Left ventricle myocardium inferior (tissue), 1 donor: ENCODE results near the gene RBM14. TPM values are rescaled to one million over a fixed set of nuclear protein-coding genes. Genes with fewer than 3 reads are reported as not detected.

Experiments used
- DNase-seq: peaks from one replicate; pipeline ENCODE4 v3.0.0-alpha.2; 2020
- H3K27ac ChIP-seq: fragments of 200-600 bp; replicated peaks from 2 replicates; pipeline ENCODE4 v1.8.0; 2021
- H3K27me3 ChIP-seq: fragments of 200-600 bp; 2 replicates; pipeline ENCODE4 v1.8.0; 2021; ENCODE audit warnings: low read depth
- H3K36me3 ChIP-seq: fragments of 200-600 bp; 2 replicates; pipeline ENCODE4 v1.8.0; 2021
- H3K4me1 ChIP-seq: fragments of 200-600 bp; 2 replicates; pipeline ENCODE4 v1.8.0; 2021
- H3K4me3 ChIP-seq: fragments of 200-600 bp; 2 replicates; pipeline ENCODE4 v1.8.0; 2021; ENCODE audit warnings: mild to moderate bottlenecking, moderate library complexity
- H3K9me3 ChIP-seq: fragments of 200-600 bp; replicated peaks from 2 replicates; pipeline ENCODE4 v1.8.0; 2021
- CTCF ChIP-seq: fragments of 200-600 bp; IDR thresholded peaks from 2 replicates; pipeline ENCODE4 v1.8.0; 2021; ENCODE audit warnings: antibody characterized with exemption, mild to moderate bottlenecking, borderline replicate concordance
- intact Hi-C: fragments of 100-400 bp; cut with micrococcal nuclease; formaldehyde crosslinking; loops from one replicate; pipeline ENCODE4 v1.11.0; 2022
- total RNA-seq: library from RNA; stranded (reverse); fragmentation: NEBNext Ultra II Directional; extraction: Animal tissue kit (Norgen Biotek cat#: 25700); gene quantifications from one replicate; pipeline ENCODE4 v1.2.1, GENCODE V29; 2021
- donor health status: DM: no; HTN: yes; CAD: no; lungs with severe emphysema.

RBM14 gene
- total RNA-seq, 1 donor from 2014 or later = 37.9 TPM

GRCh38 chr11:66614073-66614472 is 2.4 kb upstream of the RBM14 start:
- H3K36me3 ChIP-seq = no peaks in the 10 kb centered on the region
- no peak overlapping the region for H3K27ac ChIP-seq
- no peaks in the 10 kb centered on the region for H3K27me3 ChIP-seq
- TF ChIP-seq CTCF = no peak
- peaks cover 39% of the 10 kb centered on the region for H3K4me1 ChIP-seq
- H3K9me3 ChIP-seq = no peaks in the 10 kb centered on the region
- H3K4me3 ChIP-seq = no peak overlapping the region
- DNase-seq = no peak
- intact Hi-C loops = no loop called here

GRCh38 chr11:66617155-66617834 is 865 bp downstream of the RBM14 start:
- Histone ChIP-seq H3K4me3 (peak overlapping the region; percentile 73), H3K27ac (peak overlapping the region; percentile 93), H3K9me3 (no peaks in the 10 kb centered on the region), H3K36me3 (no peaks in the 10 kb centered on the region), H3K4me1 (peaks cover 72% of the 10 kb centered on the region), H3K27me3 (no peaks in the 10 kb centered on the region)
- DNase-seq = peak; percentile 80
- intact Hi-C loops = no loop called here
- TF ChIP-seq CTCF = no peak

GRCh38 chr11:66619080-66619554 is 2.7 kb downstream of the RBM14 start:
- Histone ChIP-seq H3K36me3 (peaks cover 11% of the 10 kb centered on the region), H3K4me1 (peaks cover 88% of the 10 kb centered on the region), H3K9me3 (no peaks in the 10 kb centered on the region), H3K4me3 (peak overlapping the region; percentile 73), H3K27me3 (no peaks in the 10 kb centered on the region), H3K27ac (peak overlapping the region; percentile 93)
- intact Hi-C loops = no loop called here
- TF ChIP-seq CTCF = no peak
- DNase-seq = no peak

- TF ChIP-seq CTCF = no peak
- H3K27me3 ChIP-seq = no peaks in the 10 kb centered on the region
- H3K27ac ChIP-seq = no peak overlapping the region
- H3K36me3 ChIP-seq = peaks cover 65% of the 10 kb centered on the region
- H3K4me3 ChIP-seq = no peak overlapping the region
- no peak for DNase-seq
- H3K4me1 ChIP-seq = peaks cover 86% of the 10 kb centered on the region
- no peaks in the 10 kb centered on the region for H3K9me3 ChIP-seq
- intact Hi-C loops = no loop called here
These were observed 8.0 kb downstream of the RBM14 start for GRCh38 chr11:66624450-66624849.

- no peak for DNase-seq
- Histone ChIP-seq H3K4me3 (no peak overlapping the region), H3K36me3 (peaks cover 70% of the 10 kb centered on the region), H3K27me3 (no peaks in the 10 kb centered on the region), H3K27ac (no peak overlapping the region), H3K9me3 (no peaks in the 10 kb centered on the region), H3K4me1 (peaks cover 78% of the 10 kb centered on the region)
- intact Hi-C loops = no loop called here
- no peak for TF ChIP-seq CTCF
These were observed 8.8 kb downstream of the RBM14 start for GRCh38 chr11:66625041-66625751.
